Measurements from ENCODE around the gene ANKRD6.

The ANKRD6 gene

GRCh38 chr6:89413006-89413400, 19.9 kb upstream of the ANKRD6 start:
- no peak for DNase-seq (ENCODE audit: low spot score)

DNA sequence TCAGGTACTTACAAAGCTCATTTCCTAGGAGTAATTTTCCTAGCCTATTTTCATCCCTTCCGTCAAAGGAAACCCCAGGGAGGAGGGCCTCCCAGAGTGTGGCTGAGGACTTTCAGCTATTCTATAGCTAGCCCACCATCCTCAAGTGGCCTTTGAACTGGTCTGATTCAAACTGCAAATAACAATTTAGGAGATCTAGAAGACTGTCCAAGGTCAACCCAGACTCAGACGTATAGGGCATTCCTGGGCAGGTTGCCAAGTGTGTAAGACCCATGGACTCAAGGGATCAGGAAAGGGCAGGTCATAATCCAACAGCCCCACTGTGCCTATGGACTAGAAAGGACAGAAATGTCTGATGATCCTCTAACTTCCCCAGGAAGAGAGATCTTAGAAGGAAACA, 18.7 kb upstream of the ANKRD6 start:
- no peak for DNase-seq (ENCODE audit: low spot score)

- no peak for DNase-seq (ENCODE audit: low spot score)
Measured at GRCh38 chr6:89415185-89415584, 17.8 kb upstream of the ANKRD6 start.

GRCh38 chr6:89416796-89417195, 16.2 kb upstream of the ANKRD6 start:
- no peak for DNase-seq (ENCODE audit: low spot score)

DNA sequence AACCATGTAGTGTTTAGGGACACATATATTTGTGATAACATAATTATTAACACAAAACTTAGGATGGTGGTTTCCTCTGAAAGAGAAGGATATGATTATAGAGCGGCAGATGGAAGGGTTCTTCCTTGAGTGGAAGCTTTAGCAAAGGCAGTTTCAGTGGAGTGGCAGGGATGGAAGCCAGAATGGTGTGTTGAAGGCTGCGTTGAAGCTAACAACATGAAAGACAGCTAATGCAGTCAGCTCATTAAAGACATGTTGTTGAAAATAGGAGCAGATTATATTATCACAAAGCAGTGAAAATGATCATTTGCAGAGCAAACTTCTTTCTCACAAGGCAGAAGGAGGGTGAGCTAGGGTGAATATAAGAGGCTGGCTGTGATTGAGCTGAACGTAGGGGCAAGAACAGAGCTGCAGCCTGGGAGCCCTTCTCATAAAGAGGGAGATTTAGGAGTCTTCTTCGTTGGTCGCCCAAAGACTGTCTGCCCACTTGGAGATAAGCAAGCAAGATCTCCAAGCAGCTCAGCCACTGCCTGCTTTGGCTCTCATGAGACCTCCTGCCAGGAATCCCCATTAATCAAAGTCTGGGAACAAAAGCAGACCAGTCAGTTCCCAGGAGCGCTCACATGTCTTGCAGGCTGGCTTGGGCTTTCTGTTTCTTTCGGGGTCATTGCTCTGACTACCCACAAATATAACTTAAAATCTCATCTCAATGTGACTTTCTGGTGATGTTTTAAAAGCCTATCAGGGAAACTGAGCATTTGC, 2.6 kb upstream of the ANKRD6 start:
- no peak for DNase-seq (ENCODE audit: low spot score)

GRCh38 chr6:89433252-89434149, 549 bp downstream of the ANKRD6 start:
- DNase-seq (ENCODE audit: low spot score), result no peak

GRCh38 chr6:89434150-89434499, 1.2 kb downstream of the ANKRD6 start:
- DNase-seq (ENCODE audit: low spot score), result no peak

DNA sequence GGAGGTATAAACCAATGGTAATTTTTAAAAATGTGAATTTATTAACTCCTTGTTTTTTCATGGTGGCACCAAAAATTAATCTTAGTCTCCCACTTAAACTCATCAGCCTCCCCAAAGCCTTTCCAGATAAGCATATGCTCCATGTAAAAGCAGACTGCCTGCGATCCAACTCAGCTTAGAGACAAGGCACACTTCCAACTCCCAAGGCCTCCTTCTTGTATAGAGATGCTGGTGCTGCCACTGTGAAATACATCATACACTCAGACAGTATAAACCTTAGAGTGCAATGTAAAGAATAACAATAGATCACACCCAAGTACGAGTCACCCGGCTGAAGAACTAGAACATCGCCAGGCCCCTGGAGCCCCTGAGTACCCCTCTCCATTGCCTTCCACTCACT, 2.0 kb downstream of the ANKRD6 start:
- no peak for DNase-seq (ENCODE audit: low spot score)

DNA sequence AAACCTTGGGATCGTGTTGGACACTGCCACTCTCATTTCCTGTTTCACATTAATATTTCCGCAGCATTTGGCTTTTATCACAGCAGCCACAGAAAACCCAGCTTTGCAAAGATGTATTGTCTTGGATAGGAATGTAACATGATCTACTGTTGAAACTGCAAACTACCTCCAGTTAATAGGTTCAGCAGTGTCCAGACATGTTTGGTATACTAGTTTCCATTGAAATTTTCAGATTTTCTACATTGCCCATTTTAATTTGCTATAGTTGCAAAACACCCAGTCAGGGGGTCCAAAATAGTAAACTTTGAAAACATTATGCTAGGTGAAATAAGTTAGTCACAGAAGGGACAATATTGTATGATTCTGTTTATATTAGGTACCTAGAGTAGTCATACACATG, 3.3 kb downstream of the ANKRD6 start:
- DNase-seq (ENCODE audit: low spot score), result no peak

DNA sequence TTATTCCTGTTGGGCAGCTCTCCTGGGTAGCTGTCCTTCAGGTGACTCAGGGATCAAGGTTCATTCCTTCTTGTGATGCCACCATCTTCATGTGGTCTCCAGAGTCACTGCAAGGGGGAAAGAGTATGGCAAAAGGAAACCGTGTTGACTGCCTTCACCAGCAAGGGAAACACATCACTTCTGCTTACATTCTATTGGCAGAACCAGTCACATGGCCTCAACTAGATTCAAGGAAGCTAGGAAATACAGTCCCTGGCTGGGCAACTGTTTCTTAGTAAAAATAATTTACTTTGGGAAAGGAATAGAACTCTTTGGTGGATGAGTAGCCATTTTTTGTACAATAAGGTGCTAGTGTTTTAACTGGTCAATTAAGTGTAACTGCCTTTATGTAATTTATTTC, 5.3 kb downstream of the ANKRD6 start:
- DNase-seq (ENCODE audit: low spot score), result no peak

DNA sequence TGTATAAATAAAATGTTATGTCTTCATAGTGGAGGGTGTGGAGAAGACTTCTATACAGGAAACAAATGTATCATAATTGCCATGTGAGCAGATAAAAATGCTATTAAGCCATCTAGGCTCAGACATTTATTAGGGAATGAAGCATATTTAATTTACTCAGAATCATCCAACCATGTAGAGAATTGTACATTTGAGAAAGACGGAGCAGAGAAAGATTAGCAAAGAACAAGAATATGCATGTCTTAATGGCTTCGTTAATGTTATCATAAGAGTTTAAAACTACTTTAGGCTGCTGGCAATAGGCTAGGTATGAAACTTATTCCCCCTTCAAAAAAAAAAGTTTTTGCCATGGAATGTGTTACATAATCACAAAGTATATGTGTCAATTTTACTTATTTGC, 6.1 kb downstream of the ANKRD6 start:
- no peak for DNase-seq (ENCODE audit: low spot score)

DNA sequence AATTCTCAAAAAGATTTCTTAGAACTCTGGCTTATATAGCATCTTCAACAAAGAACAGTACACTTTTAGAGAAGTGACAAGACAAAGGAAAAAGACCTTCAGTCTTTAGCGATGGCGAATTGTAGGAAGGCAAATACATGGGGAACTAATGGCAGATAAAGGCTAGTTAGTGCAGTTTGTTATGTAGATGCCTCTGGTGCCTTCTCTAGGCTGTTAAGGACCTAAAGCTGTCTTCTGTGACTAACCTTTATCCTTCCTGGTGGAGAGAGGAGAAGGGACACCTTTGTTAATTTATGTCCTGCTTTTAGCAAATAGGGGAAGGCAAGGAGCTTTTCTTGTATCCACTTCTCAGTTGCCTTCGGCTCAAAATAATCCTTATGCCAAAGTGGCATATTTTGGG, 7.2 kb downstream of the ANKRD6 start:
- no peak for DNase-seq (ENCODE audit: low spot score)

DNA sequence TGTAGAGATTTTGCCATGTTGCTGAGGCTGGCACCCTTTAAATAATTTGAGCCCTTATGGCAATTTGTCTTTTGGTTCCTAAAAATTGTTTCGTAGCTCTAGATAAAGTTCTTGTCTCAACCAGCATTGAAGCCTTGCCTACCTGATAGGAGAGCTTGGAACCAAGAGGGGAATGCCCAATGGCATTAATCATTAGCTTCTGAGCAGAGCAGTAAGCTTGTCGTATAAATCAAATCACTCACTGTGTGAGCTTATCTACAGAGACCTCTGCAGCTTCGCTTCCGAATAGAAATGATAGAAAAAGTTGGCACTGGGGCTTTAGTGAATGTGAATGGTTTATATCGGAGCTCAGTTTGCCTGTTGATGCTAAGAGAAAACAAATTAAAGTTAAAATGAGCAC, 10.7 kb downstream of the ANKRD6 start:
- no peak for DNase-seq (ENCODE audit: low spot score)

GRCh38 chr6:89449193-89449592, 16.2 kb downstream of the ANKRD6 start:
- no peak for DNase-seq (ENCODE audit: low spot score)

DNA sequence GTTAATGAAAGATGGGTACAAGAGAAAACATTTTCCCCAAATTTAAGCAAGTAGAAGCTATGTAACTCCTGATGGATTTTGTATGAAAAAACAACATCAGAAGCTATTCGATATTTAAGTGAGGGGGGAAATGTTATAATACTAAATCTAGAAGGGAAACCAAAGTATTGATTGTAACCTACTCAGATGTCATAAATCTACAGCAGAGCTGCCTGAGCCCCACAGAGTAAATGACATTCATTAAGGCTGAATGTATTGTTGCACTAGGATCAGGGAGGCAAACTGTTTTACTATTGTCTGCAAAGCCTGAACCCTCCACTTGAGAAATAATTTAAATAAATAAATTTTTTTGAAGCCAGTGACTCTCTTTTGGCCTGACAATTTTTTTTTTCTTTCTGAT, 19.3 kb downstream of the ANKRD6 start:
- no peak for DNase-seq (ENCODE audit: low spot score)

- DNase-seq (ENCODE audit: low spot score), result no peak
Measured at GRCh38 chr6:89454300-89454699, 21.3 kb downstream of the ANKRD6 start.

DNA sequence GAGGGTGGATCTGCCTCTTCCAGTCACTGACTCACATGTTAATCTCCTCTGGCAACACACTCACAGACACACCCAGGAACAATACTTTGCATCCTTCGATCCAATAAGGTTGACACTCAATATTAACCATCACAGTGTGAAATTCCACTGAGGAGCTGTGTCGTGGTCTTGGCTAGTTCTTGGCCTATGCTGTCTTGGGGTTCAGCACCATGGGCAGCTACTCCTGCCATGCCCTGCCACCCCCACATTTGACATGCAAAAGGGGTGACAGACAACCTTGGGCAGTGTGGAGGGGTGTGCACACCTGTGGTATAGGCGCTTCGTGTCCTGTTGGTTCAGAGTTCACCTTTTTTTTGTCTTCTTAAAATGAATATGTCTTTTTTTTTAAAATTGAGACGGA, 25.8 kb downstream of the ANKRD6 start:
- no peak for DNase-seq (ENCODE audit: low spot score)

- no peak for DNase-seq (ENCODE audit: low spot score)
Measured at GRCh38 chr6:89459501-89459900, 26.5 kb downstream of the ANKRD6 start.

DNA sequence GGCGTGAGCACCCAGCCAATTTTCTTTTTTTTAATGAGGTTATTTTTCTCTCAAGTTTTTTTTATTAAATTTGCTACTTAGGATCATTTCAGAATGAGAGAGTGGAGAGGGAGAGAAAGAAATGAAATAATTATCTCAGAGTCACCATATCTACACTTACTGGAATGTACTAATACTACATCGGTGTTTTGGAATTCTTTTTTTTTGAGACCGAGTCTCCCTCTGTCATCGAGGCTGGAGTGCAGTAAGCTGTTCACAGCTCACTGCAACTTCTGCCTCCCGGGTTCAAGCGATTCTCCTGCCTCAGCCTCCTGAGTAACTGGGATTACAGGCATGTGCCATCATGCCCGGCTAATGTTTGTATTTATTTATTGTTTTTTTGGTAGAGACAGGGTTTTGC, 27.8 kb downstream of the ANKRD6 start:
- no peak for DNase-seq (ENCODE audit: low spot score)

GRCh38 chr6:89462503-89462902, 29.6 kb downstream of the ANKRD6 start:
- no peak for DNase-seq (ENCODE audit: low spot score)

- no peak for DNase-seq (ENCODE audit: low spot score)
Measured at GRCh38 chr6:89464295-89464694, 31.3 kb downstream of the ANKRD6 start.

- DNase-seq (ENCODE audit: low spot score), result no peak
Measured at GRCh38 chr6:89467437-89467836, 34.5 kb downstream of the ANKRD6 start.

- no peak for DNase-seq (ENCODE audit: low spot score)
Measured at GRCh38 chr6:89468998-89469397, 36.0 kb downstream of the ANKRD6 start.

All from hematopoietic multipotent progenitor cell treated with erythropoietin and hydrocortisone succinate and interleukin-3 and kit ligand, for 17 days (in vitro differentiated cells).